Stimulated activated CD4-positive, alpha-beta T cell treated with anti-CD3 and anti-CD28 coated beads, TNF-alpha, amount 100 ng/mL, for 4 hours (primary cell): ENCODE measurements around the gene SMG6.
"Not testable (repeated sequence)": the region's sequence is repeated elsewhere in the genome, so short reads cannot be mapped to it uniquely, and the experiment has no call there.

ENCODE experiments used
- DNase-seq, 3 experiments: peaks; one replicate each; pipeline ENCODE4 v3.0.0-alpha.2; 2020; ENCODE audit warnings: low read depth in 3 of 3

Gene SMG6

DNA sequence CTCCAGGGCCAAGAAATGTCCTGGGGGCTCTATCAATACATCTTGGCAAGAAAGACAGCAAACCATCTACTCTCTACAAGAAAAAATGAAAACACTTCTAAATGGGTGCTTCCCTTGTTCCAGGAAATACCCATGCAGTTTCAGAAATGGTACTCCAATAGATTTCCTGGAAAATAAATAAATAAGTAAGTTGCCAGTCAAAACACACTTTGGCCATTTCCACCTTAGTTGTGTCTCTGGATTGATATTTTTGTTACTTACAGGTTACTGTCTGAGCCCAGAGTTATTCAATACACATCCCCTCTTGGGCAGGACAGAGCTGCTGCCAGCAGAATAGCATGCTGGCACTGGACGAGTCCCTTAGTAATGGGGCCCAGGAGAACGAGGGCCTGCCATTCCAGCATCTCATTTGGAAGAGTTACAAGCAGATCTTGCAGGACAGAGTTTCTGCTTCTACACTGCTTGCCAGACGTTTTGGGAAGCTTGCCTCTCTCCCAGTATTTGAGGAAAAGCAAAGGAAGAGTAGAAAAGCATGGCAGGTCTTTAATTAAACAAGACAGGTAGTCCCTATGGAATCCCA, 100.5 kb downstream of the SMG6 start:
- no peak for DNase-seq

DNA sequence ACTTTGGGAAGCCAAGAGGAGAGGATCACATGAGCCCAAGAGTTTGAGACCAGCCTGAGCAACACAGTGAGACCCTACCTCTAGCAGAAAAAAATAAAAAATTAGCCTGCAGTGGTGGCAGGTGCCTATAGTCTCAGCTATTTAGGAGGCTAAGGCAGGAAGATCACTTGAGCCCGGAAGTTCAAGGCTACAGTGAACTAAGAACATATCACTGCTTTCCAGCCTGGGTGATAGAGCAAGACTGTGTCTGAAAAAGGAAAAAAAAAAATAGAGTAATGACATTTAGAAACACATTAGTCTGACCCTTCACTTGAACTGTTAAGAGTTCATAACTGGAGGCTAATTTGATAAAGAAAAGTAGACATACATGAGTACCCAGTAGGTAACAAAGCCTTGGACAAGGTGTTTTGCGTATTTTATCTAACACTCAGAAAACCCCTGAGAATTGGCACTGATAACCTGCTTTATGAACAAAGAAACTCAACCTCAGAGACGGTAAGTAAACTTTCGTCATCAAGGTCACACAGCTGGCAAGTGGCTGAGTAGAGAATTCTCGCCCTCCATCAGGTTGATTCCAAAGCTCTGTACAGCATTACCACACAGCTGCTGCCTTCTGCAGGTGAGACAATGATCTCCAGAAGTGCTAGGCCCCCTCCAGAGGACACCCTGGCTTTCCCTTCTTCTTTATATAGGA, 101.1 kb downstream of the SMG6 start:
- no peak for DNase-seq

DNA sequence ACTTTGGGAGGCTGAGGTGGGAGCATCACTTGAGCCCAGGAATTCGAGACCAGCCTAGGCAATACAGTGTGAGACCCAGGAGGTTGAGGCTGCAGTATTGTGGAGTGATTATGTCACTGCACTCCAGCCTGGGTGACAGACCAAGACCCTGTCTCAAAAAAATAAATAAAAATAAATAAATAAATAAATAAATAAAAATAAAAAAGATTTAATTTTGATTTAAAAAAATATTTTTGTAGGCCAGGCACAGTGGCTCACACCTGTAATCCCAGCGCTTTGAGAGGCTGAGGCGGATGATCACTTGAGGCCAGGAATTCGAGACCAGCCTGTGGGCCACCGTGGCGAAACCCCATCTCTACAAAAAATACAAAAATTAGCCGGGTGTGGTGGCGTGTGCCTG, 104.2 kb downstream of the SMG6 start:
- DNase-seq: not testable (repeated sequence)

DNA sequence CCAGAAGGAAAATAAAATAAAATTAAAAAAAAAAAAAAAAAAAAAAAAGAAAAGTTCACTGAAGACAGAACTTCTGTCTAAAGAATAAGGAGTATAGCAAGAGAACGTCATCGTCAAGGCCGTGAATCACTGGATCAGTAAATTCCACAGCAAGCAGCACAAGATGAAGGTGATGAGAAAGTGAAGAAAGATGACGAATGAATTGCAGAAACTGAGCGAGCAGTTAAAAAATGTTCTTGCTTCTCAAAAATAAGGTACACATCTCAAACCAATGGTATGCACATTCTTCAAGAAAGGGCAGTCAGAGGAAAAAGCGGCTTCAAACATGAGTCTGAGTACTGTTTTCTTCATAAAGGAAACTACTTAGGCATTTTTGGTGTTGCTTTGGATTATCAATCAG, 104.7 kb downstream of the SMG6 start:
- DNase-seq: no peak

DNA sequence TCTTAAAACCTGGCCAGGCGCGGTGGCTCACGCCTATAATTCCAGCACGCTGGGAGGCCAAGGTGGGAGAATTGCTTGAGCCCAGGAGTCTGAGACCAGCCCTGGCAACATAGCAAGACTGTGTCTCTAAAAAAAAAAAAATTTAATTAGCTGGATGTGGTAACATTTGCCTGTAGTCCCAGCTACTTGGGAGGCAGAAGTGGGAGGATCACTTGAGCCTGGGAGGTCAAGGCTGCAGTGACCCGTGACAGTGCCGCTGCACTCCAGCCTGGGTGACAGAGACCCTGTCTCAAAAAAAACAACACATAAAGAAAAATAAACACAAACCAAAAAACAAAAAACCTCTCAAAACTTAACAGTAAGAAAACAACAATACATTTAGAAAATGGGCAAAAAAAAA, 106.3 kb downstream of the SMG6 start:
- no peak for DNase-seq

DNA sequence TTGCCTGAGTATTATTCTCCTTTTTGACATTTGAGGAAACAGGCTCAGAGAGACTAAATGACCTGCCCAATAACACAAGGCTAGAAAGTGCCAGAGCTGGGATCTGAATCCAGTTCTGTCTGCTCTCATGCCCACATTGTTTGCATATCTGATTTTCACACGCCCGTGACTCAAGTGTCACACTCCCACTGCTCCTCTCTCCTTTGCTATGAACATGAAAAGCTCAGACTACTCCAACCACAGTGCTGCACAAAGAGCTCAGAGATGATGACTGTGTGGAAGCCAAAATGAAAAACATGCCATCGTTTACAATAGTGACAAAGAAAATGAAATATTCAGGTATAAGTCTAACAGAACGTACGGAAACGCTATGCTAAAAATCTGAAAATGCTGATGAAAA, 107.9 kb downstream of the SMG6 start:
- no peak for DNase-seq

DNA sequence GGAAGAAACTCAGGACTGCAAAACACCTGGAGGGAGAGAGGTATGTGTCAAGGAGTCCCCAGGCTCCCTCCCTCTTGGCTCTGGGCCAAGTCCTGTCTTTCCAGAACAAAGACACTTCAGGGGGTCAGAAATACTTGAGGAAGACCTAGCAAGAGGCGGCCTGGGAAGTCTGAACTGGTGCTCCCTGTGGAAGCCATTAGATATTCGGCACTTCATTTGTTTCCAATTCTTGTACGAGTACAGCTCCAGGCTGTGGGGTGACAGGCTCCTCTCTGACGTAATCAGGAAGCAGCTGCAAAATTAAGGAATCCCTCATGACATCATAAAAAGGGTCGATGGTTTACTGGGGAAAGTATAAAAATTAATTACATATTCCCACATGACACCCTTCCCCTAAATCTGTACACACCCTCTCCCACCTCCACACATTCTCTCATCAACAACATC, 108.7 kb downstream of the SMG6 start:
- no peak for DNase-seq

DNA sequence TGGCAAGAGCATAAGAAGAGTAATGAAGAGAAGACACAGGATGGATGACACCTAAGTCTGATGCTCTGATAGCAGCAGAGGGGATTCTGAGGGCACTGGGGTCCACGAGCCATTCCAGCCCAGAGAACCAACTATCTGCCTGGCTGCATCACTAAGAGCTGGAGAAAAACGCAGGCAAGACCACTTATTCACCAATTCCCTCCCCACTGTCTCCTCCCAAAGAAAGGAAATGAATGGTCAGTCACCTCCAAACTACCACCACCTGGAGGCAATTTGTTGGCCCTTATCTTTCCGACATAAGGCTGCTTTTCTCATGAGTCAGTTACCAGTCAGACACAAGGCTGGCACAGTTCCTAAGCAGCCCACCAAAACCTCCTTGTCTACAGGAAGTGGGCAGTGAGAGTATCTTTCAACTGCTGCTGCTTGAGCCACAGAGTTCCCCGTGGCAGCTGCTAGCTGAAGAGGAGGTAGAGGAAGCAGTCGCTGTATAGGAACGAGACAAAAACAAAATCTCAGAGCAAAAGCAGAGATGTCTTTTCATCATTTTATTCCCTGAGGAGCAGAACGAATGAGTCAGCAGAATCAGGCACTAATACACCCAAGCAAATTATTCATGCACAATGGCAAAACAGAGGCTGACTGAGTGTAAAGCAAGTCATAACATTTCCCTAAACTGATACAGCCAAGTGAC, 111.1 kb downstream of the SMG6 start:
- peak in 1 of 3 experiments; percentile 34 for DNase-seq

DNA sequence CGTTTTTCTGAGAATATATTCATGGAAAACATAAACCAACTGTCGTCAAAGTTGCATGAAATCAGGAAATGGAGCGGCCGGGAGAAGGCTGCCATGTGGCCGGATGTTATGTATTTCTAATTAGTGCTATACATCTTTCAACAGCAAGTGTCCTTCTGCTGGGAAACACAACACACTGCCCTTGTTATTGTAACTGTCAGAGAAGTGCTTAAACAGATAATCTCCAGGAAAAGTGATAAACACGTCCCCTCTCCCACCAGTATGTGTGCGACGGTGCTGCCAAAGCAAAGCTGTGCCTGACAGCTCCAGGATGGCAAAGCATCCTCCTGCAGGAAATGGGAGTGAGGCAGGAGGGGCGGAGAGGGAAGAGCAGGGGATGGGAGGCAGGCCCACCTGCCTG, 111.8 kb downstream of the SMG6 start:
- DNase-seq: no peak

DNA sequence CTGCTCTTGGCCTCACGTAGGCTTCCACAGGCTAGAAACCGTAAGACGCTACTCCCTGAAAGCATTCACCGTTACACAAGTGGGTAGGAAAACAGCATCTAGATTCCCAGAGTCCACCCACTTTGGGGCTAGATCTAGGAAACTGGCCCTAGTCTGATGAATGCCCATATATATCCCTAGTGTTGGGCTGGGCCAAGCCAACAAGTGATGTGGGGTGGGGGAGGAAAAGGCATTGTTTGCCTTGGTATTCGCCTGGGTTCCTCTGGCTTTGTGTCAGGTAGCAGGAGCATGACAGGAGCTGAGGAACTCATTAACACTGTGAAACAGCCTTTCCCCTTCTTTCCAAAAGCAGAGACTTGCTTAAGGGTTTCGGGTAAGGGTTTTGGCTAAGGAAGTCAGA, 112.4 kb downstream of the SMG6 start:
- DNase-seq: no peak

DNA sequence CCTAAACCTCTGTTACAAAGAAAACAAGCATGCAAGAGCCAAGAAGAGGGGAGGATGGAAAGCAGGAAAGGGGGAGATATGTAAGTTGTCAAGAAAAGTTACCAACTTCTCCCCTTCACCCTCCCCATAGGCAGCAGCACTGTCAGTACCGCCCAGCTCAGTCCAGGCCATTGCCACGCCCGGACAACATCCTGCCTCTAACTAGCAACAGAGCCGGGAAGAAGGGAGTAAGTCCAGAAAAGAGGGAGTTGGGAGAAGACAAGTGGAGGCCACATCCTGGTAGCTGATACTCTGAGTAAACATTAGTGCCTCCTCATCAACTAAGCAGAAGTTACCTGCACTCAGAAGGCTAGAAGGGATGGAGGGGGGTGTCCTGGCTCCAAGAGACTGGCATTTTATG, 113.6 kb downstream of the SMG6 start:
- DNase-seq: no peak

DNA sequence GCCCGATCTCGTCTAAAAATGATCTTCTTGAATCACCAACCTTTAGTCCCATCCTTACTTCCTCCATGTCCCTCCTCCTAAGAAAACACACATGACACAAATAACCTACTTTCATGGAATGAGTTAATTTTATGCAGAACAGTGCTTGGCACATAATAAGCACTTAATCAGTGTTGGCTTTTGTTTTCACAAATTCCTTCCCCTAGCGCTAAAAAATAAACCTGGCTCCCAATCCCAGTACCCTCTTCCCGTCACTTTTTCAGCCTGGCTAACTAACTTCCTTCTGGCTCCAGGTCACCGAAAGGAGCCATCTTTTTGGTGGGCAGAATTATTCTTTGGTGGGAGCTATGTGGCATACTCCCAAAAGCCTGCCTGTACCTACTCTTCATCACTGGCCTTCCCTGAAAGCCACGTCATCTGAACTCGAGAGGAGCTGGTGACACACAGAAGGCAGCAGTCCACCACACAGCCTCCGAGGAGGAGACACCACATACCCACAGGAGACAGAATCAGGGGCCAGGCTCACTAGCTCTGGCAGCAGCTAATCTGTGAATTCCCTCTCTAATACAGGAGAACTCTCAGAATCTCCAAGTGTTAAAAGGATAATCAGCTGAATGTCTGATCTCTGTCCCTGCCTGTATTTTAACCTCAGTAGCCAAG, 114.5 kb downstream of the SMG6 start:
- no peak for DNase-seq

DNA sequence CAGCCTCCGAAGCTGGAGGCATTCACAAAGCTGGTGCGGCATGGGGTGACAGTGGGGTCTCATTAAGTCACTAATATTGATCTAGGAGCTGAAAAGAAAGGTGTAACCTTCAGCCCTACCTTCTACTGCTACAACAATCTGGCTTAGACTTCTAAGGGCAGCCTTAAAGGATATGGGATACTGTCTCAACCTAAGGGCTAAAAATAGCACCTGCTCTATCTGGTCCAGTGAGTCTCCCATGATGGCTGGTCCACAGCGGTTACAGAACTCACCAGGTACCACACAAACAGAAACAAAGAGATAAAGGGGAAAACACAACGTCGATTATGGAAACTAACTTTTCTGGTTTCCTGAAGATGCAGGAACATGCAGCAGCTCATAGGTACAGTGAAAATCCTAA, 115.8 kb downstream of the SMG6 start:
- no peak for DNase-seq

DNA sequence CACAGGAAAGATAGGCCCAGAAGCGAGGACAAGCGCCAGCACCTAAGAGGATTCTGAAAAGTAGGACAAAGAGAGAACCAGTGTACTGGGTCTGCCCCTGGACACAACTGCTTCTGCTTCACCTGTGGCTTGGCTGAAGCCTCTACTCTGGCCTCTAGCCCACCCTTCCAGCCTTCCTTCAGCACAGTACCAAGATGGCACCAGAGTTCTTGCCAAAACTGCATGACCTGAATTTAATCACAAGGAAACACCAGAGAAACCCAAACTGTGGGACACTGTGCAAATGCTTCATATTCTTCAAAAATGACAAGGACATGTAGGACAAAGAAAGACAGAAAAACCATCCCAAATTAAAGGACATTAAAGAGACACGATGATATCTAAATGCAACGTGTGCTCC, 116.6 kb downstream of the SMG6 start:
- no peak for DNase-seq

DNA sequence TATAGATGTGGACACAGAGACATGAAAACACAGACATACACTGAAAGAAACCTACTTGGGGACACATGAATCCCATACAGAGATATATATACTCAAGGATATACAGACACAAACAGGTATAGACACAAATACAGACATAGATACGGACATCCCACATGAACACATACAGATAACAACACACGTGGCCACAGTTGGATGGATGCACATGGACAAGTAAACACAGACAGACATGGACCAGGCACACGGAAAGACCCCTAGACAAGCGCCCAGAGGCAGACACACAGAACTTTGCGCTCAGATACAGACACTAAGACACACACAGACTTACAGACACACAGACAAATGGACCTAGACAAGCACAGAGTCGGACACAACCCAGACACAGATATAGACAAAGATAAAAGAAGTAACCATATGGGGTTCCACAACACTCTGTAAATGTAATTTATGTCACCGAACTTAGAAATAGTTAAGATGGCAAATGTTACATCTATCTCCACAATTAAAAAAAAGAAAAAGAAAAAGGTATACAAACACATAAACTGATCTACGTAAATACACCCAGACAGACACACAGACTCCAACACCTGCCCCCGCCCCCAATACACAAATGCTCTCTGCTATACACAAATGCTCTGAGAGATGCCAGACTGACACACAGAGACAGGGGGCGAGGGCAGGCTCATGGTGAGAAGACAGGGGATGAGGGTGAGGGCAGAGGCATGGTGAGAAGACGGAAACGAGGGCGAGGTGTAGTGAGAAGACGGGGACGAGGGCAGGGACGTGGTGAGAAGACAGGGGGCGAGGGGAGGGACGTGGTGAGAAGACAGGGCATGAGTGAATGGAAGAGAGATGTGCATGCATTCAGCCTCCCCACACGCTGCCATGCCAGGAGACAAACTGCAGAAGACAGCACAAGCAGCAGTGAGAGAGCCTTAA, 118.3 kb downstream of the SMG6 start:
- no peak for DNase-seq

DNA sequence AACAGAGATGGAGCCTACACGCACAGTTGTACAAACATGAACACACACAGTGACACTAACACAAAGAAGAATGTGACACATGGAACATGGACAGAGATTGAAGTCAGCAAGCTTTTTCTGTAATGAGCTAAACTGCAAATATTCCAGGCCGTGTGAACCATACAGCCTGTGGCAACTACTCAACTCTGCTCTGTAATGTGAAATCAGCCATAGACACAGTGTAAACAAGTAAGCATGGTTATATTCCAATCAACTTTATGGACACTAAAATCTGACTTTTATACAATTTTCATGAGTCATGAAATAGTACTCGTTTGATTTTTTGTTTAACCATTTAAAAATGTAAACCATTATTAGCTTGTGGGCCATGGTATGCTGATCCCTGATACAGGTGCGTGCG, 120.2 kb downstream of the SMG6 start:
- DNase-seq: no peak

DNA sequence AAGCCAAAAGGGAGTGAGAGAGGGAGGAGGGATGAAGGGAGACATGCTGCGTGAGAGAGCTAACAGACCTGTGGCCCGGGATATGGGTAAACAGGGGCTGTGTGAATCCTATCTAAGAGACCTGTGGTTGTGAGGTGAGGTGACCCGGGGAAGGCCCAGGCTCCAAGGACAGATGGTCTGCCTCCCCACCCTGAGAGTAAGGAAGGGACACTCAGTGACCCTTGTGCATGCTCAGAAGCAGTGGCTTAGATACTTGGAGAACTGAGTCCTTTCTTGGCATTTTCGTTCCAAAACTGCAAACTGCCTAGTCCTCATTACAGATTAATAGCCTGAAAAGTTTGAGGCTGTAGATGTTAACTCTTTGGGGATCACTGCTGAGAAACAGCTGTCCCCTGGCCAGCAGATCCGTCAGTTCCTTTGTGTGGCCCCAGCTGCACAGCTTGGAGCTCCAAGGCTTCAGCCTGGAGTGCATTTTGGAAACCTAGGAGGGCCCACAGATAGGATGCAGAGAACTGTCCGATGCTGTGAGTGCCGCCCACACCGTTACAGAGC, 121.6 kb downstream of the SMG6 start:
- DNase-seq: no peak

DNA sequence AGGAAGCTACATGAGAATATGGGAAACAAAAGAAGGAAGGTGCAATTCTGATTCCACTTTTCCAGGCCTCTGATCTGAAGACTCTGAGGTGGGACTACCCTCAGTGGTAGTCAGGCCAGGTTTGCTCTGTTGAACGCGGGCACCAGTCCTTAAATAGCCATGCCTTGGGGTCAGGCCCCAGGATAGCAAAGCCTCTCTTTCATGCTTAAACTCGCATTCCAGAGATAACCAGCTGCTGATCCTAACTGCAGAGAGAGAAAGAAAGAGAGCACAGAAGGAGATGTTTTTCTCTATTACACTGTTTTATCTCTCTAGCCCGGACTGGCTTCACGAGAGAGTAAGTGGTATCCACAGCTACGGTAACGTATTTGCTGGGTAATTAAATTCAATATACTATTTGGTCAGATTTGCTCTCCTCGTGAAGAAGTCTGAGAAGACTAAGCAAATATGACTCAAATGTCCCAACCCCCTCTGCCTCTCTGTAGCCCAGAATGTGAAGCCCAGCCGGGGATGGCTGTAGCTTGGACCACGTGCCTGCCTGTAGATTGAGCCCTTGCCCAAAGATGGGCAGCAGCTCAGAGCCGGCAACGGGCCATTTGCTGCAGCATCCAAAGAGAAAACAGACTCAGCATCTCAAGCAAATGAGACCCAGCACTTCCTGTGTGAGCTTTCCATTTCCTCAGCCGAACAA, 122.2 kb downstream of the SMG6 start:
- no peak for DNase-seq

DNA sequence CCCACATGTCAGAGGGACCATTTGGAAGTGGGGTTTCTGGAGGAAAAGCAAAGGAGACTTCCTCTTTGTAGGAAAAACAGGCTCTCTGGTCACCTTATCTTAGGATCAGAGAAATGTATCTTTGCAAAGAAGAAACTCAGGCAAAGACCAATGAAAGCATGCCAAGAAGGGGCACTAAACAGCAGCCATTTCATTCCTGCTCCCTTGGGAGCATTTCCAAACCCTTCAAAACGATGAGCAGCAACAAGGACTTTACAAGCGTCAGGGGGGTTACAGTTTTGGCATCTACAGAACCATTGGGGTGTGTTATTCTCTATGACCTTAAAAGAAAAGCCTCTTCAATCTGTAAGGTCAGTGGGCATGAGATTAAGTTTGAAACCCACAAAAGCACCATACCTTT, 122.8 kb downstream of the SMG6 start:
- DNase-seq: no peak

DNA sequence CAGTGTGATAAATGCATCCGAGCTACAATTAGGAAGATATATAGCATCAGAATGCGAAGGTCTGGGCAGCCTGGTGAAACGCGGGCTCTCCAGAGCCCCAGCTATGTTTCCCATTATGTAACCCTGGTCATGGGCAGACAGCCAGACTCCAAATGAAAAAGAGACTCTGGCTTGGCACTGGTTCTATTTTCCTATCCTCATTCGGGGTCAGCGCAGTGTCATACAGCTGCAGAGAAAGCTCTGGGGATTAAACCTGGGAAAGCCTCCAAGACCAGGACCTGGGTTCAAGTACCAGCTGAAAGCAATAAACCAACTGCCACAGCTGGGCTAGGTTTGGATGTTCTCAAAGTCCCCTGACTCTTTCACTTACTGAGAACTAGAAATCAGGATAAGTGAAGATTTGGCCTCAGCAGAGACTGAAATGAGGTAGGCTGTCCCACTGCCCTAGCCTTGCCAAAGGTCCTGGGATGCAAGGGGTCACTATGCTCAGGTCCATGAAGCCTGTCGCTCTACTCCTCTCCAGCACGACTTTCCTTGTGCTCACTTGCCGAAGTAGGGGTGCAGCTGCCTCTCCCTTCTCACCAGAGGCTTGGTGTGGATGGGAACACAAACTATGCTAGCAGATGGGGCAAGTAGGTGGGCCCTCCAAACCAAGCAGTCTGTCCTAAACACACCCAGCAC, 123.8 kb downstream of the SMG6 start:
- DNase-seq: no peak
